CD14-positive monocyte (primary cell): ENCODE data around the gene SNCB. TPM values are rescaled to one million over a fixed set of nuclear protein-coding genes. Genes with fewer than 3 reads are reported as not detected.

Experiments used
- DNase-seq, 3 donors: peaks; one replicate each; pipeline ENCODE4 v3.0.0-alpha.2; 2011 to 2022
- H2AFZ ChIP-seq: 2 replicates; pipeline ENCODE4 v1.6.0; 2012; ENCODE audit warnings: mild to moderate bottlenecking, low read depth, low read length, inconsistent platforms; ENCODE audit not compliant: insufficient read depth, poor library complexity, severe bottlenecking
- H3K27ac ChIP-seq, 2 donors: 1 replicate in 1 of 2; 2 replicates in 1 of 2; pipeline ENCODE4 v1.5.1; 2012 to 2013; ENCODE audit warnings: low read length in 2 of 2, control low read depth in 1 of 2, inconsistent platforms in 1 of 2, low read depth in 1 of 2, mild to moderate bottlenecking in 1 of 2
- H3K27me3 ChIP-seq, 2 donors: one replicate each; pipeline versions ENCODE4 v1.6.0 to v1.6.1; 2011 to 2013; ENCODE audit warnings: low read length in 2 of 2; ENCODE audit not compliant: control insufficient read depth in 2 of 2, insufficient read depth in 2 of 2
- H3K36me3 ChIP-seq, 2 donors: replicated peaks in 1 of 2; 1 replicate in 1 of 2; 2 replicates in 1 of 2; pipeline versions ENCODE4 v1.5.1 to v1.6.1; 2012 to 2013; ENCODE audit warnings: low read length in 2 of 2, control low read depth in 1 of 2, inconsistent platforms in 1 of 2, mild to moderate bottlenecking in 1 of 2; ENCODE audit not compliant: insufficient read depth in 2 of 2, control insufficient read depth in 1 of 2
- H3K4me1 ChIP-seq, 2 donors: 1 replicate in 1 of 2; 2 replicates in 1 of 2; pipeline versions ENCODE4 v1.5.1 to v1.6.1; 2012 to 2013; ENCODE audit warnings: low read length in 2 of 2, control low read depth in 1 of 2, inconsistent platforms in 1 of 2, mild to moderate bottlenecking in 1 of 2, moderate library complexity in 1 of 2; ENCODE audit not compliant: insufficient read depth in 2 of 2, control insufficient read depth in 1 of 2
- H3K4me2 ChIP-seq: replicated peaks from 2 replicates; pipeline ENCODE3; 2012; ENCODE audit warnings: low read length, moderate library complexity, mild to moderate bottlenecking; ENCODE audit not compliant: poor library complexity, severe bottlenecking; ENCODE audit errors: extremely low read depth
- H3K4me3 ChIP-seq, 3 experiments: fragments of 200-600 bp in 1 of 3; sonication (generic) in 1 of 3; replicated peaks in 1 of 3; 1 replicate in 2 of 3; 2 replicates in 1 of 3; pipeline ENCODE4 v1.5.1; 2011 to 2013; ENCODE audit warnings: low read length in 3 of 3, mild to moderate bottlenecking in 3 of 3, control low read depth in 2 of 3, low read depth in 2 of 3, inconsistent platforms in 1 of 3, moderate library complexity in 1 of 3
- H3K79me2 ChIP-seq: 2 replicates; pipeline ENCODE4 v1.6.0; 2012; ENCODE audit warnings: mild to moderate bottlenecking, control low read depth, inconsistent platforms, low read length, moderate library complexity; ENCODE audit not compliant: insufficient read depth
- H3K9ac ChIP-seq: 2 replicates; pipeline ENCODE4 v1.6.0; 2017; ENCODE audit warnings: low read length, mild to moderate bottlenecking; ENCODE audit not compliant: insufficient read depth, poor library complexity, severe bottlenecking
- H3K9me3 ChIP-seq, 2 donors: replicated peaks in 1 of 2; 1 replicate in 1 of 2; 2 replicates in 1 of 2; pipeline versions ENCODE4 v1.5.1 to v1.6.1; 2012 to 2013; ENCODE audit warnings: low read length in 2 of 2, control low read depth in 1 of 2; ENCODE audit not compliant: control insufficient read depth in 1 of 2, insufficient read depth in 1 of 2
- H4K20me1 ChIP-seq: 2 replicates; pipeline ENCODE4 v1.6.0; 2012; ENCODE audit warnings: mild to moderate bottlenecking, low read length, control low read depth, moderate library complexity; ENCODE audit not compliant: insufficient read depth
- H3K27ac Mint-ChIP-seq, 7 donors: one replicate each; pipeline ENCODE4 v1.8.0; 2020; ENCODE audit warnings: mild to moderate bottlenecking in 7 of 7, mixed read lengths in 7 of 7, moderate library complexity in 6 of 7, inconsistent platforms in 2 of 7
- H3K27me3 Mint-ChIP-seq, 3 donors: one replicate each; pipeline ENCODE4 v1.8.0; 2021 to 2022; ENCODE audit warnings: low read depth in 3 of 3, mild to moderate bottlenecking in 3 of 3, mixed read lengths in 3 of 3, moderate library complexity in 3 of 3, inconsistent platforms in 1 of 3
- H3K36me3 Mint-ChIP-seq, 2 donors: one replicate each; pipeline ENCODE4 v1.8.0; 2020; ENCODE audit warnings: mixed read lengths in 2 of 2, inconsistent platforms in 1 of 2, mild to moderate bottlenecking in 1 of 2
- H3K4me1 Mint-ChIP-seq: one replicate; pipeline ENCODE4 v1.8.0; 2020; ENCODE audit warnings: mild to moderate bottlenecking, mixed read lengths
- H3K4me3 Mint-ChIP-seq, 2 donors: one replicate each; pipeline ENCODE4 v1.8.0; 2020; ENCODE audit warnings: mild to moderate bottlenecking in 2 of 2, mixed read lengths in 2 of 2, moderate library complexity in 1 of 2
- H3K9me3 Mint-ChIP-seq, 7 donors: one replicate each; pipeline ENCODE4 v1.8.0; 2020 to 2022; ENCODE audit warnings: mixed read lengths in 7 of 7, mild to moderate bottlenecking in 6 of 7, moderate library complexity in 6 of 7, inconsistent platforms in 2 of 7
- CTCF ChIP-seq: fragments of 200-600 bp; IDR thresholded peaks from one replicate; pipeline ENCODE4 v1.8.0; 2022; ENCODE audit warnings: antibody characterized with exemption, mild to moderate bottlenecking
- WGBS: methylation state at CpG from one replicate; pipeline ENCODE4 v1.1.5; 2013; ENCODE audit warnings: missing lambda C conversion rate; ENCODE audit not compliant: insufficient coverage; 5-methylcytosine and 5-hydroxymethylcytosine counted together
- intact Hi-C, 2 donors: fragments of 100-400 bp; cut with micrococcal nuclease; formaldehyde crosslinking; loops; one replicate each; pipeline versions ENCODE4 v1.15.0 to v1.15.1; 2023
- polyA plus RNA-seq, 3 donors: library from polyadenylated mRNA; depleted of rRNA in 1 of 3; unstranded in 2 of 3; stranded (reverse) in 1 of 3; fragments of 300-500 nt in 2 of 3; fragments of >200 nt in 1 of 3; fragmentation: Illumina TruSeq in 2 of 3; gene quantifications; 1 replicate in 2 of 3; 2 replicates in 1 of 3; pipeline ENCODE4 v1.2.3, GENCODE V29; 2012 to 2021

SNCB gene
- polyA plus RNA-seq, 3 donors = not detected

GRCh38 chr5:176609724-176610434 lies 20.5 kb downstream of the SNCB start, which contains the start of gene GPRIN1:
GPRIN1 (minus strand) TSS chr5:176610156; CDS start chr5:176599834, 10,322 bp downstream.
- Histone ChIP-seq H3K36me3 (no peaks in the 10 kb centered on the region), H3K4me1 (peaks cover 6% of the 10 kb centered on the region in 2 donors), H3K27me3 (peaks cover 15 to 43% of the 10 kb centered on the region in 2 donors), H3K9me3 (no peaks in the 10 kb centered on the region), H3K27ac (no peak within 1 kb of the TSS), H4K20me1 (no peaks in the 10 kb centered on the region), H3K79me2 (no peaks in the 10 kb centered on the region), H3K9ac (peak within 1 kb of the TSS; percentile 27), H3K4me3 (peak within 1 kb of the TSS; percentile 43 to 76 (median 48)), H3K4me2 (peak within 1 kb of the TSS; percentile 84), H2AFZ (peak within 1 kb of the TSS; percentile 80)
- peaks cover 36 to 63% (median 45%) of the 10 kb centered on the region in 3 donors for H3K27me3 Mint-ChIP-seq
- peaks cover 3 to 7% of the 10 kb centered on the region in 2 donors for H3K36me3 Mint-ChIP-seq
- under 1% methylated on average over 93 of the region's 101 CpGs for WGBS
- H3K9me3 Mint-ChIP-seq = peaks cover 0 to 15% (median 6%) of the 10 kb centered on the region in 7 donors
- peak in 2 of 3 donors; percentile 27 to 46 for DNase-seq
- intact Hi-C loops = no loop called here
- no peak within 1 kb of the TSS for H3K27ac Mint-ChIP-seq
- peak within 1 kb of the TSS; percentile 89 to 96 for H3K4me3 Mint-ChIP-seq
- no peak for TF ChIP-seq CTCF
- H3K4me1 Mint-ChIP-seq = peaks cover 10% of the 10 kb centered on the region

GRCh38 chr5:176608937-176609723 lies 21.2 kb downstream of the SNCB start:
- Mint-ChIP-seq H3K9me3 (peaks cover 0 to 15% (median 6%) of the 10 kb centered on the region in 7 donors), H3K36me3 (peaks cover 3 to 7% of the 10 kb centered on the region in 2 donors), H3K4me1 (peaks cover 10% of the 10 kb centered on the region), H3K4me3 (peak overlapping the region; percentile 89 to 96), H3K27me3 (peaks cover 39 to 65% (median 47%) of the 10 kb centered on the region in 3 donors), H3K27ac (no peak overlapping the region)
- H2AFZ ChIP-seq = peak overlapping the region; percentile 80
- intact Hi-C loops = no loop called here
- no peaks in the 10 kb centered on the region for H3K79me2 ChIP-seq
- WGBS = 42% methylated on average over 31 of the region's 46 CpGs
- peaks cover 15 to 46% of the 10 kb centered on the region in 2 donors for H3K27me3 ChIP-seq
- peak overlapping the region; percentile 84 for H3K4me2 ChIP-seq
- H3K9ac ChIP-seq = no peak overlapping the region
- no peaks in the 10 kb centered on the region for H4K20me1 ChIP-seq
- H3K4me1 ChIP-seq = peaks cover 6% of the 10 kb centered on the region in 2 donors
- H3K9me3 ChIP-seq = no peaks in the 10 kb centered on the region
- DNase-seq = no peak
- no peaks in the 10 kb centered on the region for H3K36me3 ChIP-seq
- H3K4me3 ChIP-seq = peak overlapping the region in 1 of 3 experiments; percentile 76
- H3K27ac ChIP-seq = no peak overlapping the region
- no peak for TF ChIP-seq CTCF
